PC-3 (cell line): ENCODE measurements around the gene C2orf78. TPM values are rescaled to one million over a fixed set of nuclear protein-coding genes. Genes with fewer than 3 reads are reported as not detected.

Source experiments
- ATAC-seq: fragments of 200-7000 bp; cut with Tn5 transposase; 2 replicates; pipeline ENCODE4 v1.9.1; 2020; ENCODE audit warnings: mild to moderate bottlenecking, moderate library complexity
- BruUV-seq: library from RNA; stranded (reverse); fragments of 400-500 nt; replicated peaks from 2 replicates; lab custom pipeline; 2021; lab: Mats Ljungman, UMichigan
- CTCF ChIA-PET: fragments of 300-600 bp; sonication (Branson Sonifier 250); formaldehyde crosslinking; loops from one replicate; lab custom pipeline; 2022; ENCODE audit warnings: antibody characterized with exemption; lab: Charles Lee
- POLR2A ChIA-PET: fragments of 300-600 bp; sonication (Branson Sonifier 250); formaldehyde crosslinking; loops from one replicate; lab custom pipeline; 2022; ENCODE audit warnings: antibody characterized with exemption; ENCODE audit not compliant: unreplicated experiment; lab: Charles Lee
- DNase-seq: peaks from one replicate; pipeline ENCODE4 v3.0.0-alpha.2; 2015
- H2AFZ ChIP-seq: fragments of 300-600 bp; sonication (generic); 2 replicates; pipeline ENCODE4 v1.6.0; 2016; ENCODE audit warnings: antibody characterized with exemption, low read length
- H3F3A ChIP-seq: fragments of 300-600 bp; sonication (generic); one replicate; pipeline ENCODE4 v1.6.0; 2017; ENCODE audit warnings: antibody characterized with exemption, low read length, control low read depth, mild to moderate bottlenecking; ENCODE audit not compliant: unreplicated experiment
- H3K27ac ChIP-seq: fragments of 300-600 bp; sonication (generic); 2 replicates; pipeline ENCODE4 v1.5.1; 2016; ENCODE audit warnings: mild to moderate bottlenecking, low read length
- H3K27me3 ChIP-seq: fragments of 300-600 bp; sonication (generic); 2 replicates; pipeline ENCODE4 v1.6.1; 2016; ENCODE audit warnings: low read length, mixed read lengths
- H3K36me3 ChIP-seq: fragments of 300-600 bp; sonication (generic); 2 replicates; pipeline ENCODE4 v1.6.1; 2016; ENCODE audit warnings: low read depth, mixed run types, low read length, mixed read lengths
- H3K4me1 ChIP-seq: fragments of 300-600 bp; sonication (generic); 2 replicates; pipeline ENCODE4 v1.5.1; 2016; ENCODE audit warnings: low read length; ENCODE audit not compliant: insufficient read depth
- H3K4me2 ChIP-seq: fragments of 300-600 bp; sonication (generic); 2 replicates; pipeline ENCODE4 v1.6.0; 2016; ENCODE audit warnings: low read length
- H3K4me3 ChIP-seq: fragments of 300-600 bp; sonication (generic); 2 replicates; pipeline ENCODE4 v1.5.1; 2016; ENCODE audit warnings: mild to moderate bottlenecking, low read length, mixed read lengths
- H3K79me2 ChIP-seq: fragments of 300-600 bp; sonication (generic); 2 replicates; pipeline ENCODE4 v1.6.1; 2017; ENCODE audit warnings: low read length, mixed read lengths
- H3K9ac ChIP-seq: fragments of 300-600 bp; sonication (generic); 2 replicates; pipeline ENCODE4 v1.6.0; 2016; ENCODE audit warnings: mild to moderate bottlenecking, low read length
- H3K9me2 ChIP-seq: fragments of 300-600 bp; sonication (generic); replicated peaks from 2 replicates; pipeline ENCODE4 v1.6.1; 2016; ENCODE audit warnings: mixed run types, low read length, mixed read lengths
- H3K9me3 ChIP-seq: fragments of 300-600 bp; sonication (generic); 2 replicates; pipeline ENCODE4 v1.6.1; 2016; ENCODE audit warnings: low read length, mixed read lengths
- H4K20me1 ChIP-seq: fragments of 300-600 bp; sonication (generic); 2 replicates; pipeline ENCODE4 v1.6.1; 2016; ENCODE audit warnings: low read length, mixed read lengths
- EZH2 ChIP-seq: fragments of 300-600 bp; sonication (generic); IDR thresholded peaks from one replicate; pipeline ENCODE4 v1.6.1; 2017; ENCODE audit warnings: antibody characterized with exemption, mild to moderate bottlenecking, low read length; ENCODE audit not compliant: unreplicated experiment
- EZH2phosphoT487 ChIP-seq: fragments of 300-600 bp; sonication (generic); IDR thresholded peaks from 2 replicates; pipeline ENCODE4 v1.6.1; 2018; ENCODE audit warnings: mild to moderate bottlenecking, antibody characterized with exemption, low read length, borderline replicate concordance
- intact Hi-C: fragments of 100-400 bp; cut with micrococcal nuclease; formaldehyde crosslinking; loops from 2 replicates; pipeline ENCODE4 v1.9.0; 2023
- total RNA-seq: library from RNA; depleted of rRNA; stranded (reverse); fragments of >200 nt; gene quantifications from 2 replicates; pipeline ENCODE4 v1.2.3, GENCODE V29; 2014
- TF ChIP-seq, protein P1 (sequence below): fragments of 300-600 bp; sonication (generic); conservative IDR thresholded peaks from 2 replicates; pipeline ENCODE4 v1.5.1; 2017; ENCODE audit warnings: antibody characterized with exemption, low read depth, mild to moderate bottlenecking, low read length

Gene C2orf78
- total RNA-seq, 1 experiment from 2014 or later: not detected

GRCh38 chr2:73739101-73739500, 44.9 kb upstream of the C2orf78 start:
- intact Hi-C loops: no loop called here

DNA sequence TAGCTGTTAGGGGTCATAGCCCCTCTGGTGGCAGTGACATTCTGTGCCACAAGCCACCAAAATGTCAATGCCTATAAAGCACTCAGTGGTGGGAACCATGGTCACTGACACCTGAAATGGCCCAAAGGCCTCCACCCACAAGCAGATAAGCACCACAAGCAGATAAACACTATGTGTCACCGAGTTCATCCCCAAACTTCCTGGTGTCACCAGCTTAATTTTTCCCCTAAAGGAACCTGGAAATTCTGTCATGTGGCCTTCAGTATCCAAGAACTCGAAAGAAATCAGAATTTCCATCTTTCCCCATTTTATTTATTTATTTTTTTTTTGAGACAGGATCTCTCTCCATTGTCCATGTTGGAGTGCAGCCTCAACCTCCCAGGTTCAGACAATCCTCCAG, 43.2 kb upstream of the C2orf78 start:
- Histone ChIP-seq H3K4me1 (peaks cover 21% of the 10 kb centered on the region), H3K4me2 (no peak overlapping the region), H3K9ac (no peak overlapping the region), H3K36me3 (no peaks in the 10 kb centered on the region; the same call in 1 of the 2 replicates), H3K4me3 (no peak overlapping the region), H3K9me2 (no peaks in the 10 kb centered on the region), H3K27ac (no peak overlapping the region), H2AFZ (no peak overlapping the region), H3K79me2 (peaks cover 13% of the 10 kb centered on the region), H4K20me1 (no peaks in the 10 kb centered on the region), H3K27me3 (no peaks in the 10 kb centered on the region), H3F3A (no peaks in the 10 kb centered on the region), H3K9me3 (no peaks in the 10 kb centered on the region)
- TF ChIP-seq EZH2 (no peak), EZH2phosphoT487 (no peak)
- TF ChIP-seq, protein P1, sequence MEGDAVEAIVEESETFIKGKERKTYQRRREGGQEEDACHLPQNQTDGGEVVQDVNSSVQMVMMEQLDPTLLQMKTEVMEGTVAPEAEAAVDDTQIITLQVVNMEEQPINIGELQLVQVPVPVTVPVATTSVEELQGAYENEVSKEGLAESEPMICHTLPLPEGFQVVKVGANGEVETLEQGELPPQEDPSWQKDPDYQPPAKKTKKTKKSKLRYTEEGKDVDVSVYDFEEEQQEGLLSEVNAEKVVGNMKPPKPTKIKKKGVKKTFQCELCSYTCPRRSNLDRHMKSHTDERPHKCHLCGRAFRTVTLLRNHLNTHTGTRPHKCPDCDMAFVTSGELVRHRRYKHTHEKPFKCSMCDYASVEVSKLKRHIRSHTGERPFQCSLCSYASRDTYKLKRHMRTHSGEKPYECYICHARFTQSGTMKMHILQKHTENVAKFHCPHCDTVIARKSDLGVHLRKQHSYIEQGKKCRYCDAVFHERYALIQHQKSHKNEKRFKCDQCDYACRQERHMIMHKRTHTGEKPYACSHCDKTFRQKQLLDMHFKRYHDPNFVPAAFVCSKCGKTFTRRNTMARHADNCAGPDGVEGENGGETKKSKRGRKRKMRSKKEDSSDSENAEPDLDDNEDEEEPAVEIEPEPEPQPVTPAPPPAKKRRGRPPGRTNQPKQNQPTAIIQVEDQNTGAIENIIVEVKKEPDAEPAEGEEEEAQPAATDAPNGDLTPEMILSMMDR: no peak
- intact Hi-C loops: no loop called here
- DNase-seq (no peak), ATAC-seq (no peak)
- POLR2A ChIA-PET: no interaction called here
- CTCF ChIA-PET: no interaction called here
- no TSS peak for BruUV-seq

More at GRCh38 chr2:73739101-73739500, 44.9 kb upstream of the C2orf78 start:
- H2AFZ ChIP-seq: no peak overlapping the region
- no peak for ATAC-seq
- TF ChIP-seq, protein P1: no peak
- TF ChIP-seq EZH2phosphoT487 (no peak), EZH2 (no peak)
- H3K9me2 ChIP-seq: no peaks in the 10 kb centered on the region
- no peaks in the 10 kb centered on the region for H3F3A ChIP-seq
- ChIA-PET CTCF (no interaction called here), POLR2A (no interaction called here)
- DNase-seq: peak; percentile 54
- H3K27ac ChIP-seq: 0 out of 2 replicates have a peak overlapping the region, but pooled peaks have one; percentile 16
- H3K4me3 ChIP-seq: no peak overlapping the region
- BruUV-seq: no TSS peak
- no peaks in the 10 kb centered on the region for H3K9me3 ChIP-seq
- H3K27me3 ChIP-seq: no peaks in the 10 kb centered on the region
- H3K9ac ChIP-seq: no peak overlapping the region
- peaks cover 23% of the 10 kb centered on the region for H3K4me1 ChIP-seq
- peaks cover 28% of the 10 kb centered on the region for H3K79me2 ChIP-seq
- H4K20me1 ChIP-seq: no peaks in the 10 kb centered on the region
- peaks cover 5% of the 10 kb centered on the region; the same call in 1 of the 2 replicates for H3K36me3 ChIP-seq
- 0 out of 2 replicates have a peak overlapping the region, but pooled peaks have one; percentile 11 for H3K4me2 ChIP-seq

- Histone ChIP-seq H2AFZ (no peak overlapping the region), H3K79me2 (no peaks in the 10 kb centered on the region), H3K27me3 (no peaks in the 10 kb centered on the region), H3K9ac (no peak overlapping the region), H3K4me3 (no peak overlapping the region), H3F3A (no peaks in the 10 kb centered on the region), H3K4me2 (no peak overlapping the region), H3K36me3 (peaks cover 5% of the 10 kb centered on the region; the same call in 1 of the 2 replicates), H4K20me1 (no peaks in the 10 kb centered on the region), H3K9me2 (no peaks in the 10 kb centered on the region), H3K9me3 (no peaks in the 10 kb centered on the region), H3K4me1 (no peaks in the 10 kb centered on the region), H3K27ac (no peak overlapping the region)
- intact Hi-C loops: no loop called here
- TF ChIP-seq EZH2phosphoT487: no peak
- TF ChIP-seq, protein P1: 0 out of 2 replicates have a peak, but pooled peaks have one; percentile 12
- TF ChIP-seq EZH2: no peak
- no peak for DNase-seq
- no peak for ATAC-seq
- ChIA-PET POLR2A (no interaction called here), CTCF (no interaction called here)
- BruUV-seq: no TSS peak
Measured at GRCh38 chr2:73746015-73746876, 37.7 kb upstream of the C2orf78 start.
